GM18498 (cell line): ENCODE measurements around the gene FN3KRP.

ENCODE experiments used
- ATAC-seq: cut with Tn5 transposase; IDR thresholded peaks from one replicate; pipeline ENCODE4 v1.9.1; 2021; ENCODE audit warnings: mild to moderate bottlenecking, moderate library complexity; ENCODE audit not compliant: unreplicated experiment

FN3KRP gene, protein sequence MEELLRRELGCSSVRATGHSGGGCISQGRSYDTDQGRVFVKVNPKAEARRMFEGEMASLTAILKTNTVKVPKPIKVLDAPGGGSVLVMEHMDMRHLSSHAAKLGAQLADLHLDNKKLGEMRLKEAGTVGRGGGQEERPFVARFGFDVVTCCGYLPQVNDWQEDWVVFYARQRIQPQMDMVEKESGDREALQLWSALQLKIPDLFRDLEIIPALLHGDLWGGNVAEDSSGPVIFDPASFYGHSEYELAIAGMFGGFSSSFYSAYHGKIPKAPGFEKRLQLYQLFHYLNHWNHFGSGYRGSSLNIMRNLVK

DNA sequence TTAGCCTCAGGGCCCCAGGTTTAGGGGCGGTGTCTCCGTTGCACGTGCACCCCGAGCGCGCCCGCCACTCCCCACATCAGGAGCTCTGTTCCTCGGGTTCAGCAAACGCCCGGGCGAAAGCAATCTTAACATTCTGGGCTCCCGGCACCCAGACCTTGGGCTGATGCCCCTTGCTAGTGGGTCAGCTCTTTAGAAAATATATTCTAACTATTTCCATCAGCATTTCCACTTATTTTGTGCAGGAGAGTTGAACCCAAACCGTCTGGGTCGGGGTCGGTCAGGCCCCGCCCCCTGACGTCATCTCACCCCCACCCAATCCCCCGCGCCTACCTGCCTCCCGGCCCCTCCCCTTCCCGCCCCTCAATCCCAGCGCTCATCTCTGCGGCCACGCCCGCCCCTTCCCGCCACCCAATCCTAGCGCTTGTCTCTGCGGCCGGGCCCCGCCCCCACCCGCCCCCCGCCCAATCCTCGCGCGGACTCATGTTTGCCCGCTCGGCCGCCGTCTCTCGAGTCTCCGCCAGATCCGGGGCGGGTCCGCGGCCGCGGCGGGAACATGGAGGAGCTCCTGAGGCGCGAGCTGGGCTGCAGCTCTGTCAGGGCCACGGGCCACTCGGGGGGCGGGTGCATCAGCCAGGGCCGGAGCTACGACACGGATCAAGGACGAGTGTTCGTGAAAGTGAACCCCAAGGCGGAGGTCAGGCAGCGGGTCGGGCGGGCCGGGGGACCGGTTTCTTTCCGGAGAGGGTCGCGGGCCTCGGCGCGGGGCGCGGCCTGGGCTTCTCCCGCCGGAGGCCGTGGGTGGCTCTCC is at the start of gene FN3KRP:
TSS of gene FN3KRP (plus strand) at position 504 of the 808 bp plus-strand sequence. CDS start at position 554, 50 bp downstream.
- peak; percentile 79 for ATAC-seq

DNA sequence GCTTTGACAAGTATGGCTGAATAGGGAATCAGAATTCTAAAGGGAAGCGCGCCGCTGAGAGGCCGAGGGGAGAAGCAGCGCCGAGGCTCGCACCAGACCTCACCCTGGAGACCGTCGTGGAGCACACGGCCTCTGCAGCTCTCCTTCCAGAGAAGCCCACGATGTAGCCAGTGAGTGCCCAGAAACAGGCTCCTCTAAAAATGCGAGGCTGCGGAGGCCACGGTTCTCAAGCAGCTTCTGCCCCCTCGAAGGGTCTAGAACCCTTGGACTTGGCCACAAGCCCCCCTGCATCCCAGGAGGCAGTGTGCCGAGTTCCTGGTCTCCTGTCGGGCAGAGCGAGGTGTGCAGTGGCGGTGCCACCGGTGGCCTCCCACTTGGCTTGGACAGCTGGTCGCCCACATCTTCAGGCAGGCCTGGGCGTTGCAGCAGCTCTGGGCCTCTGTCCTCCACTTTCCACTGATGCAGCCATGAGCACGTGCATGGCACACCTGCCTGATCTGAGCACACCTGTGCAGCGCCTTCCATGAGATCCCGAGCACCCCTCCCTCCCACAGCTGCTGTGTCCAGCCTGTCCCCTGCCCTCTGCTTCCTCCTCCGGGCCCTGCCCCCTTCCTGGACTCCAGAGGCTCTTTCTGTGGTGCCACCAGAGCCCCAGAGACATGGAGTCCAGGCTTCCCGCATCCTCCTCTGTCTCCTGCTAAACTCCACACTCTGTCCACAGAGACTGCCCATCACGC is 49.4 kb upstream of the FN3KRP start:
- ATAC-seq, result no peak

DNA sequence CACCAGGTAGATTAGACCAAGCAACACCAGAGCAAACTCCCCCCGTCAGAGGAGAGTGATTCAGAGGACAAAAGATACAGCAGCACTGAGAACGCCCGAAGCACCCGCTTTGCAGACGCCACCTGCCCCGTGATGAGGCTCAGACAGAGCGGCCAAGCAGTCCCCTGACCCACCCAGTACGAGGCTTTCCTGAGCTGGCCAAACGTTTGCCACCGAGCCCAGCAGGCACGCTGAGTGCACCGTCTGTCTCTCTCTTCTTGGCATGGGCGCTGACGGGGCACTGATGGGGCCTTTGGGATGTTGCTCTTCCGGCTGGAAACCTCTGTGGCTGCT is 48.9 kb upstream of the FN3KRP start:
- ATAC-seq, result no peak

DNA sequence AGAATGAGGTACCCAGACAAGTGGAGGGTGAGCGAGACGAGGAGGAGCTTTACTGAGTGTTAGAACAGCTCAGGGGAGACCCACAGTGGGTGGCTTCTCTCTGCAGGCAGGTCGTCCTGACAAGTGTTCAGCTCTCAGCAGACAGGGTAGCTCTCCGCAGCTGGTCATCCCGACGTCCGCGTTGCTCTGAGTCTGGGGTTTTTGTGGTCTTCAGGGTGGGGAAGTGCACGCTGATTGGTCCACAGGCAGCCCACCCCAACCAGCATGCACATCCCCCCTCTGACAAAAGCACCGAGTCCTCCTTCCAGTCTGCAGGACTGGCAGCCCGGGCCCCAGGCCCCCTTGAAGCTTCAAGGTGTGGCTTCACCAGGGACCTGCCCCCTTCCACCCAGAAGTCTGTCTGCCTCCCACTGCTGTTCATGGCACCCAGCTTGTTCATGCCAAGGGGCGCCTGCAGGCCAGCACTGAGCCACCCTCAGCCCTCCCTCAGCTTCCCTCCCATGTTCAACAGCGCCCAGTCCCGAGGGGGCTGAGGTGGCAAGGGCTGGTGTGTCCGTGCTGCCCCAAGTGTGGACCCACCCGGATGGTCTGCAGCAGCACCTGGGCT is 48.4 kb upstream of the FN3KRP start:
- ATAC-seq, result no peak

DNA sequence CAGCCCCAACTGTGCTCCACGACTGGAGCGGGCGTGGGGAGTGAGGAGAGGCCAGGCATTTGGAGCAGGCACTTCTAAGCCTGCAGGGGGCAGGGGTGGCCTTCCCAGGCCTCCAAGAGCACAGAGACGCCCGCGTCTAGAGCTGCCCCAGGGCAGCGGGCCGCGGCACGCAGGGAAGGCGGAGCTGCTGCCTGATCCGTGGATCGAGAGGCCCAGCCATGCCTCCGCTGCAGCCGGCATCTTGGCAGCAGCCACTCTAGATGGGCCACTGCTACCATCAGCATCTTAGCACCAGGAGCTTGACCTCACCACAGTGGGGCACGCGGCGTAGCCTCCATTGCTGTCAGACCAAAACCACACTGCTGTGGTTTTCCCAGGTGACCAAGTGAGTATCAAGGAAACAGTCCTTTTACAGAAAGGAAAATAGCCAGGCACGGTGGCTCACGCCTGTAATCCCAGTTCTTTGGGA is 47.8 kb upstream of the FN3KRP start:
- no peak for ATAC-seq

DNA sequence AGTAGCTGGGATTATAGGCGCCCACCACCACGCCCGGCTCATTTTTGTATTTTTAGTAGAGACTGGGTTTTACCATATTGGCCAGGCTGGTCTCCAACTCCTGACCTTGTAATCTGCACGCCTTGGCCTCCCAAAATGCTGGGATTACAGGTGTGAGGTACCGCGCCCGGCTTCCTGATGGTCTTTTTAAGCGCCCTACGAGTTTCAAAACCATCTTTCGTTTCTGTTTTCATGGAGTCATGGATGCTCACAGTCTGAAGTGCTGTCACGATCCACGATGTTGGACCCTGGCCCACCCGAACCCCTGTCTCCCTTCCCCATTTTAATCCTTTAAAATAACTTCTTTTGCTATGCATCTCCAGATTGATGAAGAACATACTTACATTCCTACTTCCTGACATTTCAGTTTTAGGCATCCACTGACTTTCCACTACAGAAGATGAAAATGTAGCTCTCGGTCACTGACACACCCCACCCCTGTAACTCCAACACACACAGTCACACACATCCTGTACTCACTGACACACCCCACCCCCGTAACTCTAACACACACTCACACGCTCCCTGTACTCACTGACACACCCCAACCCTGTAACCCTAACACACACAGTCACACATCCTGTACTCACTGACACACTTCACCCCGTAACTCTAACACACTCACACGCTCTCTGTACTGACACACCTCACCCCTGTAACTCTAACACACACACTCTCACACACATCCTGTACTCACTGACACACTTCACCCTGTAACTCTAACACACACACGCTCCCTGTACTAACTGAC is 45.6 kb upstream of the FN3KRP start:
- no peak for ATAC-seq

DNA sequence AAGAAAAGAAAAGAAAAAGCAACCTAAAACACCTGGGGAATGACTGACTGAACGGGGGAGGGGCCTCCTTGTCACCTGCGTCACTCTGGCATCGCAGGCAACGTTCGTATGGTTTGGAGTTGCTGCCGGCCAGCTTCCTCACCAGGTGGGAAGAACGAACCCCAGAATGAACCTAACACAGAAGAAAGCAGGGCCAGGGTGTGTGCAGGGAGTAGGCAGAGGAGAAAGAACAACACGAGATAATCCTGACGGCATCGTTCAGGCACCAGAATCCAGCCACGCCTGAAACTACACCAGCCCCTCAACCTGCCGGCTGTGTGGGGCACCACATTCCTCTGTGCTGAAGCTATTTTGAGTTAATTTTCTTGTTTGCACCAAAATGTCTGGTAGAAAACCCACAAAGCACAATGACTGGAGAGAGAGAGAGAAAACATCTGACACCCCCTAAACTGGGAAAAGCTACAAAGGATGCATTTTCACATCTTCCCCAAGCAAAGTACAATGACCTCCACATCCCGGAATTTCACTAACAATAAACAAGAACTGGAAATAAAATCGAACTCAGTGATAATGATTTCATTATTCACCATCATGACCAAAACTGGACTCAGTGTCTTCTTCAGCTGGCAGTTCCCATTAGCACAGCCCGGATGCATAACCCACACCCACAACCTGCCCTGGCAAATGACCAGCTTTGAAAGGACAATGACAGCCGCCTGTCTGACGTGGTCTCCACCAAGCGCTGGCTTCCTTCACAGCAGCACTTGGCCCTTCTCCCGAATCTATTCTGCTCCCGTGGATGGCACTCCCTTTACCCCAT is 41.6 kb upstream of the FN3KRP start:
- no peak for ATAC-seq

DNA sequence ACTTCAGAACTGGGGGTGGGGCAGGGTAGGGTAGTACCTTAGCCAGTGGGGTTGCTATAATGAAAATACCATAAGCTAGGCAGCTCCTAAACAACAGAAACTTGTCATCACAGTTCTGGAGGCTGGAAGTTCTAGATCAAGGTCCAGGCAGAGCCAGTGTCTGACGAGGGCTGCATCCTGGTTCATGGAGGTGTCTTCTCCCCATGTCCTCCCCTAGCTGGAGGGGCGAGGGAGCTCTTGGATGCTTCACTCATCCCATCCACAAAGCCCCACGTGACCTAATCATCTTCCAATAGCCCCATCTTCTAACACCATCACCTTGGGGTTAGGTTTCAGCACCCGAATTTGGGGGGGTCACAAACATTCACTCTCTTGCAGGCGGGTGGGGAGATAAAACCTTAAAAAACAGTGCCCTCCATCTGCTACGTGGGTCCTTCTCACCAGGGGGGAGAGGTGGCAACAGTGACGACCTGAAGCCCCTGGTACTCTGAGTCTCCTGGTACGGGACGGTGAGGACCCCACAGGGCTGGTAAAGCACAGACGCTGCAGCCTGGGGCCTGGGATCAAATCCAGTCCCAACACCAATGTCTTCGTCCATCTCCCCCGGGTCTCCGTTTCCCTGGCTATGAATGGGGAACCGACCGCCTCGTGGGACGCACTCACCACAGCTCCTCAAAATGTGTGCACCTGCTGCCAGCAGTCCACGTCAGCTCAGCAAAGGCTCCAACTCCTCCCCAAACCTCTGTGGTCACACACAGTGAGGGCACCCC is 40.8 kb upstream of the FN3KRP start:
- no peak for ATAC-seq

DNA sequence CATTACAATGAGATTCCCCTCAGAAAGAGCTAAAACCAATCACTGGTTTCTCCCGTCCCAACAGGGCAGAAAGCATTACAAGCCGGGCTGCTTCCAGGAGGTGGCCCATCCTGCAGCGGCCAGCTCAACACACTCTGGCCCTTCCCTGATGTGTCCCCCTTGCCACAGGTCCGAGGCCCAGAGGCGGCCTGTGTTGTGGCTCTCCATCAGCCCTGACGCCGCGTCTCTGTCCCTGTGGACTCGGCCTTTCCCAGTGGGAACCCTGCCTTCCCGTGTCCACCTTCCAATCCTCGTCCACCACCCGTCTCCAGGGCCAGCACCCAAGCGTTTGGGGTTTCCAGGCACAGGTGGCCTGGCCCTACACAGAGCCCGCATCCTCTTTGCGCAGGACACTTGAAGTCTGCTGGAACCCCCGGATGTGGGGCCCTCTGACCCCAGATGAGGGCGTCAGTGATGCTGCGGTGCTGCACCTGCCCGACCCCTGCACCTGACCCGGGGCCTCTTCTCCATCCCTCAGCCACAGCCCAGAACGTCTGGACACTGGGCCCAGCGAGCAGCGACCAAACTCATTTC is 39.1 kb upstream of the FN3KRP start:
- no peak for ATAC-seq

DNA sequence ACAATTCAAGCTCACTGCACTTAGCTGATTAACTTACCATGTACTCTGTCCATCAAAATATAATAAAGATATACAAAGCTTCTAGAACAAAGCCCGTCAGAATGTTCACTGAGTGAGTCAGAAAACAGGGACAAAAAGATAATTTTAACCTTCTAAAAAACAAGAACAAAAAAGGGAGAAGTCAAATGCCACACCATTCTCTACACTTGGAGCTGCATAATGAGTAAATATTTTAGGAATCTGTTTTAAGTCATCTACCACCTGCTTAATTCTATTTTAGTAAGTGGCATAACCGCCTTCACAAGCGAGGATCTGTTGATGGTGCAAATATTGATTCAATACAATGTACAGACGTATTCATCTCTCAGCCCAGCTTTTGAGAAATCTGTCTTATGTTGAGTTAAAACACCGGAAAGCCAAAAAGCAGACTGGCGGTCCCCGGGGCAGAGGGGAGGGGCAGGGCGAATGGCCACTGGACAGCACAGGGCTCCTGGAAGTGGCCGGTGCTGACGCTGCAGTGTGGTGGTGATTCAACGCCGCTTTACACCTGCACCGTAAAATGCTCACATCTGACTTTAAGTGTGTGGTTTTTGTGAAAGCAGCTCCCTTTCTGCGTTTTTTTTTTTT is 38.1 kb upstream of the FN3KRP start:
- no peak for ATAC-seq

DNA sequence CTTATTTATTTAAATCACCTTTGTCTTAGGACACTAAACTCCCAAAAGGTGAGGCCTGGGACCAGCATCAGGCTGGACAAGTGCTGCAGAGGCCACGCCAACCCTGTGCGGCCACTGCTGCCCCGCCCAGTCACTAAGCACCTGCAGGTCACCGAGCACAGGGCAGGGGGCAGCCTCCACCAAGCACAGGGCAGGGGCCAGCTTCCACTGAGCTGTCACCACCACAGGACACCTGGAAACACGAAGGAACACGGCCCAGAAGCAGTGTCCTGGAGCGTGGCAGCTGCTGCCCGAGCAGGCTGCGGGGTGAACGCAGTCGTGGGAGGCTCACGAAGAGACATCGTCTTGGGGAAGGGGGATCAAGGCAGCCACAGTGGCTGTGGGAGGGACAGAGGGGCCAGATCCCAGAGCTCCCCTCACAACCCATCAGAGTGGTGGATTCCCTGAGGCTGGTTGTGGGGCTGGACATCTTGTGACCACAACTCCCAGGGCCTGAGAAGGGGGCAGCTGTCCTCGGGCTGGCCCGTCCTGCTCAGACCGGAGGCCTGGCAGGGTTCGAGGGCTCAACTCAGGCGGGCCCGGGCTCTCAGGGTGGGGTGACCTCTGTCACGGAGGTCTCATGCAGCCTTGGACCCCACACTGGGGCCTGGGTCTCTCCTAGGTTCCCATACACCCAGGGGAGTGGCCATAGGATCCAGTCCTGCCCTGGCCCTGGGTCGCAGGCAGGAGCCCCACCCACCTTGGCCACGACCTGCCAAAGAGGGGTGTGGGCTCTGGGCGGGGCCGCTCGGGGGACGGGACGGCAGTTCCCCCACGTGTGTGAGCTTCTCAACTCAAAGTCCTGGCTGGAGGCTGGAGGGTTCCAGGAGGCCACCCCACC is 36.7 kb upstream of the FN3KRP start:
- ATAC-seq, result no peak

DNA sequence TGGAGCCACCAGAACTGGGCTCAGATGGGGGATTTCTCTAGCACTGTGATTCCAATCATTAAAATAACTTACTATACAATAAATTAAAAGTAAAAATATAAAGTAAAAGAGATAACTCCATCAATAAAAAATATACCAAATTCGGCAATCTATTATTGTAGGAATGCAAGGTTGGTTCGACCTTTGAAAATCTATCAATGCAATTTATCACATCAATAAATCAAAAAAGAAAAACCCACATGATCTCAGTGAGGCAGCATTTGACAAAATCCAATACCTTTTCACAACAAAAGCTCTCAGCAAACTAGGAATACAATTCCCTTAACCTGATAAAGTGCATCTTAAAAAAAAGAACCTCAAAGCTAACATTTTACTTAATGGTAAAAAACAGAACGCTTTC is 35.0 kb upstream of the FN3KRP start:
- ATAC-seq, result no peak

DNA sequence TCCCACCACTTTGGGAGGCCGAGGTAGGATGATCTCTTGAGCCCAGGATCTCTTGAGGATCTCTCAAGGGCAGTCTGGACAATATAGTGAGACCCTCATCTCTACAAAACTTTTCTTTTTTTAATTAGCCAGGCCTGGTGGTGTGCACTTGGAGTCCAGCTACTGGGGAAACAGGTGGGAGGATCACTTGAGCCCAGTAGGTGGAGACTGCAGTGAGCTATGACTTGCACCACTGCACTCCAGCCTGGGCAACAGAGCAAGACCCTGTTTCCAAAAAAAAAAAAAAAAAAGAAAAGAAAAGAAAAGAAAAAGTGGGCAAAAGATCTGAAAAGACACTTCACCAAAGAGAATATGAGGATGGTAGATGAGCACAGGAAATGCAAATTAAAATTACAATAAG is 33.0 kb upstream of the FN3KRP start:
- no peak for ATAC-seq

DNA sequence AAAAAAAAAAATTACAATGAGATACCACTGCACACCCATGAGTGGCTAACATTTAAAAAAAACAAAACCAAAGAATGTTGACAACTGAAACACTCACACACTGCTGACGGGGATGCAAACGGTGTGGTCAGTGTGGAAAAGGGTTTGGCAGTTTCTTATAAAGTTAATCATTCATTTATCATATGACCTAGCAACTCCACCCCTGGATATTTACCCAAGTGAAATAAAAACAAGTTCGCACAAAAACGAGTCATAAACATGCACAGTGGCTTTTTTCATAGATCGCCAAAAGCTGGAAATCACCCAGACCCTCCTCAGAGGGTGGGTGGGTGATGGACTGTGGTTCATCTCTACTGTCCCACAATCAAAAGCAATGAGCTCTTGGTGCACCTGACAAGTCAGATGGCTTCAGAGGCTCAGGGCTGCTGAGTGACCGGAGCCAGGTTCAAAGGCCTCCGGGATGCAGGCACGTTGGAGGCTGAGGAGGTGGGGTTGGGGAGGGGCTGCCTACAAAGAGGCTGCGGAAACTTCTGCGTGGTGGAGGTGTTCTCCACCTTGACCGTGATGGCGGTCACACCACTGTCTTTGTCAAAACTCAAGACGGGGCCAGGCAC is 32.2 kb upstream of the FN3KRP start:
- no peak for ATAC-seq

DNA sequence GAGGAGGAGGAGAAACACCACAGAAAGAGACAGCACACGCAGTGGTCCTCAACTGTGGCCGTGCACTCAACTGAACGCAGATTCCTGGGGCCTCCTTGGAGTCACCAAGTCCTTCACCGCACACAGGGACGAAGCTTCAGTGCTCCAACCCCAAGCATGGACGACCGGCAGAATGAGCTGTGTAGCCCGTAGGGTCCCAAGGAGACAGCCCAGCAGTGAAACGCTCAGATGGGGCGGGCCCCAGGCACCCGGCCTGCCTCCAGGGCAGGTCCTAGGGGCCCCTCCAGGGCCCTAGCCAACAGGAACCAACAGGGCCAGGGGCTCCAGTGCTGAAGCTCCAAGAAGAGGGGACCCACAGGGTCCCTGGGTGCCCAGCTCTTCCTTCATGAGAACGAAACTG is 31.2 kb upstream of the FN3KRP start:
- ATAC-seq, result no peak
